Vagina (tissue), 2 donors: ENCODE measurements around the gene ATP6V0C.

Experiments used
- POLR2AphosphoS5 ChIP-seq, 2 donors: sonication (generic); formaldehyde crosslinking; IDR thresholded peaks; one replicate each; pipeline ENCODE4 v1.9.0; 2017; ENCODE audit warnings: antibody characterized with exemption in 2 of 2, mild to moderate bottlenecking in 2 of 2, low read depth in 1 of 2; ENCODE audit not compliant: insufficient read depth in 1 of 2
- TF ChIP-seq, protein P1 (sequence below), 3 experiments: fragments of 450-650 bp in 2 of 3; fragments of 200-600 bp in 1 of 3; sonication (generic) in 1 of 3; IDR thresholded peaks; one replicate each; pipeline ENCODE4 v1.5.1; 2017 to 2019; ENCODE audit warnings: antibody characterized with exemption in 3 of 3, mild to moderate bottlenecking in 2 of 3, moderate library complexity in 2 of 3

DNA sequence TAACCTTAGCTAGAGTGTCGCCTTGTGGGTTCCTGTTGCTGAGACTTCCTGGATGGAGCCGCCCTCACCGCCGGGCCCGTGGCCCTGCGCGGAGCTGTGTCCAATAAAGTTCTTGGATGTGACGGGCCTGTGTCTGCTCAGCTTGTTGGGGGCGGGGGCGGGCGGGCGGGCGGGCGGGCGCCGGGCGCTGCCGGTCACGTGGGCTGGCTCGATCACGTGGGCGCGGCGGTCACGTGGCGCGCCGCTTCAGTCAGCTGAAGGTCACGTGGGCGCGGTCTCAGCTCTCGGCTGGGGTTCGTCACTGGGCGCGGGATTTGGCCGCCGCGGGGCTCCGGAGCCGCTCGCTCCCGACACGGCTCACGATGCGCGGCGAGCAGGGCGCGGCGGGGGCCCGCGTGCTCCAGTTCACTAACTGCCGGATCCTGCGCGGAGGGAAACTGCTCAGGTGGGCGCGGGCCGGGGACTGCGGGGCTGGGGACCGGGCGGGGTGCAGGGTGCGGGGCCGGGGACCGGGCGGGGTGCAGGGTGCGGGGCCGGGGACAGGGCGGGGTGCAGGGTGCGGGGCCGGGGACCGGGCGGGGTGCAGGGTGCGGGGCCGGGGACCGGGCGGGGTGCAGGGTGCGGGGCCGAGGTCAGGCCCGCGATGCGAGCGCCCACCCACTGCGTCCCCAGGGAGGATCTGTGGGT is 6.5 kb downstream of the ATP6V0C start, which contains the start of gene AMDHD2:
- TF ChIP-seq, protein P1, sequence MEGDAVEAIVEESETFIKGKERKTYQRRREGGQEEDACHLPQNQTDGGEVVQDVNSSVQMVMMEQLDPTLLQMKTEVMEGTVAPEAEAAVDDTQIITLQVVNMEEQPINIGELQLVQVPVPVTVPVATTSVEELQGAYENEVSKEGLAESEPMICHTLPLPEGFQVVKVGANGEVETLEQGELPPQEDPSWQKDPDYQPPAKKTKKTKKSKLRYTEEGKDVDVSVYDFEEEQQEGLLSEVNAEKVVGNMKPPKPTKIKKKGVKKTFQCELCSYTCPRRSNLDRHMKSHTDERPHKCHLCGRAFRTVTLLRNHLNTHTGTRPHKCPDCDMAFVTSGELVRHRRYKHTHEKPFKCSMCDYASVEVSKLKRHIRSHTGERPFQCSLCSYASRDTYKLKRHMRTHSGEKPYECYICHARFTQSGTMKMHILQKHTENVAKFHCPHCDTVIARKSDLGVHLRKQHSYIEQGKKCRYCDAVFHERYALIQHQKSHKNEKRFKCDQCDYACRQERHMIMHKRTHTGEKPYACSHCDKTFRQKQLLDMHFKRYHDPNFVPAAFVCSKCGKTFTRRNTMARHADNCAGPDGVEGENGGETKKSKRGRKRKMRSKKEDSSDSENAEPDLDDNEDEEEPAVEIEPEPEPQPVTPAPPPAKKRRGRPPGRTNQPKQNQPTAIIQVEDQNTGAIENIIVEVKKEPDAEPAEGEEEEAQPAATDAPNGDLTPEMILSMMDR (IDR thresholded peaks at IDR 0.05), result no peak
- peak in 1 of 2 donors; percentile 36 for TF ChIP-seq POLR2AphosphoS5 (IDR thresholded peaks at IDR 0.05; ENCODE audit: insufficient read depth in 1 of 2, low read depth in 1 of 2)
